ENCODE measurements around the gene NFKB2.

NFKB2 gene

GRCh38 chr10:102395400-102396316, at the start of gene NFKB2:
Gene NFKB2 (plus strand): TSS chr10:102395705. CDS start chr10:102395960, 255 bp downstream.
- peak; percentile 98 for DNase-seq

DNA sequence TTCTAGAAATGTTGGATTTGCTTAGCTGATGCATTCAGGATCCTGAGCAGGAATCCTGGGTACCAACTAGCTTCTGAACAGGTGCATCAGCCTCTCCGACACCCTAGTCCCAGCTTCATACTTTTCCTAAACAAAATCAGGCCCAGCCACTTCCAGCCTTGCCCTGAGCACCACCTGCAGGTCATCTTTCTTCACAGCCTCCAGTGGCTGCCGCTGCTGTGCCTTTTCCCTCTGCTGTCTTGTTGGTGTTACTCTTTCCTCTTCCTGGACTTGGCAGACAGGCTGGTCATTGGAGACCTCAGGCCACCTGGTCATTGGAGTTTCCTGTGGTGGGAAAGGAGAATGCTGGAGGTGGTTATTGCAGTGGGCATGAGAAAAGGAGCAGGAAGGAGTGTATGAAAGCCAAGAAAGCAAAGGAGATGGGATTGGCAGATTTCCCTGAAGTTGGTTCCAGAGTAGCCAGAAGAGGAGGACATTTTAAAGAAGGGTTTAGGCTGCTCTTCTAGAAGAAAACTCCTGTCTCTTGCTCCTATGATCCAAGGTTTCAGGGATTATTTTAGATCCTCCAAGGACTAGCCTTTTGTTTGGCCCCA, 48.2 kb upstream of the NFKB2 start:
- no peak for DNase-seq

DNA sequence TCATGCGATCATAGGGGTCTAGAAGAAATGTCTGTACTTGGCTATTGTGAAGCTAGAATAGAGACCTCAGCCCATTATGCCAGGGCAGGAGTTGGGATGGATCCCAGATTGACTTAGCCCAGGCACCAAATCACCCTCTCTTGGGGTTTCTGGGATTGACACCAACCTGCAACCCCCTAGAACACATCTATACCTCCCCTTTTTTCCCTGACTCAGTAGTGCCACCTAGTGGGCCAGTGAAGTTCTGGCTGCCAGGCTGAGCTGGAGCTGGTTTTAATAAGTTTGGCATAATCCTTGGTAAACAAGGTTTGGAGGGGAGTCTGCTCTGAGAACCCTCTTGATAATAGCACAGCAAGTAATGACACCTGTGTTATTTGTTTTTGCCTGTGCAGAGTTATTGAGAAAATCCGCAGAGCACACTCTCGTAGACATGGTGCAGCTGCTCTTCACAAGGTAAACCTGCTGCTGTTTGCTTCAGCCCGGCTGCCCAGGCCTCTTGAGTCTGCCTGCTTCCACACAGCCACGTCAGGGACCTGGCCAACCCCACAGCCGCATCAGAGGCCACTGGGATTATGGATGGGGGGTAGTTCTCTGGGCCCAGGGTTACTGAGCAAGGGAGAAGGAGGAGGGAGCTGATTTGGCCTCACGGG, 43.3 kb upstream of the NFKB2 start:
- DNase-seq, result peak; percentile 80

DNA sequence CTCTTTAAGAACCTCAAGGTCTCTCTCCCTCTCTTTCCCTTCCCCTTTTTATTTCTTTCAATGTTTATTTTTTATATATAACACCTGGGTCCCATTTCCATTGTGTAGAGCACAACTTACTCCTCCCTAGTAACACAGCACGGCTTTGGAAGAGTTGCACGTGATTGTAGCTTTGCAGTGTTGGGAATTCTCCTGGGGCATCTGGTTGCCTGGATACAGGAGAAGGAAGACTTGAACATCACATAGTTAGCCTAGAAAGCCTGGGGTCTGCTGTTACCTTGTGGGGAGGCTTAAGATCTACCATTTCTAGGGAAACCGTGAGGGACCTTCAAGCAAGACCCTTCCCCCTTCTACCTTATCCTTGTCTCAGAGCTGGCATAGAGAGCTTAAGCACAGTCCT, 41.1 kb upstream of the NFKB2 start:
- no peak for DNase-seq

- no peak for DNase-seq
Measured at GRCh38 chr10:102358712-102359382, 36.7 kb upstream of the NFKB2 start.

GRCh38 chr10:102367441-102367840, 28.1 kb upstream of the NFKB2 start:
- no peak for DNase-seq

GRCh38 chr10:102368077-102368476, 27.4 kb upstream of the NFKB2 start:
- no peak for DNase-seq

DNA sequence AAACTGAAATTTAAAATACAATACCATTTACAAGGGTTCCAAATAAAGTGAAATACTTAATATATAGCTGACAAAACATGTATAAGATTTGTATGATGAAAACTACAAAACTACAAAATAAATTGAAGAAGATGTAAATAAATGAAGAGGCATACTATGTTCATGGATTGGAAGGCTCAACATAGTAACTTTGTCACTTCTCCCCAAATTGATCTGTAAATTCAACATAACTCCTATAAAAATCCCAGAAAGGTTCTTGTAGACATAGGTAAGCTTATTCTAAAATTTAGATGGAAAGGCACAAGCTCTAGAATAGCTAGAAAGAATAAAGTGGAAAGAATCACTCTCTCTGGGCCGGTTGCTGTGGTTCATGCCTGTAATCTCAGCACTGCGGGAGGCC, 24.2 kb upstream of the NFKB2 start:
- no peak for DNase-seq

DNA sequence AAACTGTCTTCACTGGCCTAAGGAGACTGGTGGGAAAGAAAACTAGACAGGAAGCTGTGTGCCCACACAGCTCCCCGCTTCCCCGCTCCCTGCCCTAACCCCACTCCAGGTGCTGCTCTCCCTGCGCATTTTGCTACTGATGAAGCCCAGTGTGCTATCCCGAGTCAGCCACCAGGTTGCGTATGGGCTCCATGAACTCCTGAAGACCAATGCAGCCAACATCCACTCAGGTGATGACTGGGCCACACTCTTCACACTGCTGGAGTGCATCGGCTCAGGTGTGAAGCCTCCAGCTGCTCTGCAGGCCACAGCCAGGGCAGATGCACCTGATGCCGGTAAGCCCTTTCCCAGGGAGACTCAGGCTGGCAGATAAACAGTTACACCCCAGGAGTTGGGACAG, 20.3 kb upstream of the NFKB2 start:
- no peak for DNase-seq

- DNase-seq, result no peak
Measured at GRCh38 chr10:102375867-102376266, 19.6 kb upstream of the NFKB2 start.

DNA sequence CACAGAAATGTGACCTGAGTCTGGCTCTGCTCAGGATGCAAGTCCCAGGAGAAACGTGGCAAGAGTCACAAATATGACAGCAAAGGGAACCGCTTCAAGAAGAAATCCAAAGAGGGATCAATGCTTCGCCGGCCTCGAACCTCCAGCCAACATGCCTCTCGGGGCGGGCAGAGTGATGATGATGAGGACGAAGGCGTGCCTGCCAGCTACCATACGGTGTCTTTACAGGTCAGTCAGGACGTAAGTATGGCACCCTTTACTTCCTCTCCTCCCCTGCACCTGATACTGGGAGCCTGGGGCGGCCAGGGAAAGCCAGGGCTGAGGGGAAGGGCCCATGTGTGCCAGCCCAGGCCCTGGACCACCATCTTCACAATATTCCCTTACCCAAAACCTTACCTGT, 18.6 kb upstream of the NFKB2 start:
- DNase-seq, result no peak

DNA sequence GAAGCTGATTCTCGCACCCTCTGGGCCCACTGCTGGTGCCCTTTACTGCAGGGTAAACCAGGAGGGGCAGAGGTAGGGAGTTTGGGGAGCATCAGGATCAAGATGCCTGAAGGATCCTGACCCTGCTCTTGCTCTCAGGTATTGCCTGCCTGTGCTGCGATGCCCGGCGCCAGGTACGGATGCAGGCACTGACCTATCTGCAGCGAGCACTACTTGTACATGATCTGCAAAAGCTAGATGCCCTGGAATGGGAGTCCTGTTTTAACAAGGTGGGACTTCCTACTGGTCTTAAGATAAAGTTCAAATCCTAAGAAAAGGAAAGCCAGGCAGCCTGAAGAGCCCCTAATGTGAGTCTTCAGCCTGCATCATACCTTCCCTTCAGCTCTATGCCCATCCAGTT, 16.1 kb upstream of the NFKB2 start:
- no peak for DNase-seq

- DNase-seq, result no peak
Measured at GRCh38 chr10:102381983-102382382, 13.5 kb upstream of the NFKB2 start.

- no peak for DNase-seq
Measured at GRCh38 chr10:102382871-102383270, 12.6 kb upstream of the NFKB2 start.

DNA sequence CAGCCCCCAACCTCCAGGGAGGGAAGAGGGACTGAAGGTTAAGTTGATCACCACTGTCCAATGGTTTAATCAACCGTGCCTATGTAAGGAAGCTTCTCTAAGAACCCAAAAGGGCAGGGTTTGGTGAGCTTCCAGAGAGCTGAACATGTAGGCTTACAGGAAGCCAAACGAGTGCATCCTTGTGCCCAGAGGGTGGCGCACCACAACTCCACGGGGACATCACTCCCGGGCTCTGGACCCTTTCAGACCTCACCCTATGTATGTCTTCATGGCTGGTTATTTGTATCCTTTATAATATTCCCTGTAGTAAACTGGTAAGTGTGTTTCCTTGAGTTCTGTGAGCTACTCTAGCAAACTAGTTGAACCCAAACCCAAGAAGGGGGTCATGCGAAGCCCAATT, 11.5 kb upstream of the NFKB2 start:
- no peak for DNase-seq

- peak; percentile 56 for DNase-seq
Measured at GRCh38 chr10:102384606-102385429, 10.7 kb upstream of the NFKB2 start.

DNA sequence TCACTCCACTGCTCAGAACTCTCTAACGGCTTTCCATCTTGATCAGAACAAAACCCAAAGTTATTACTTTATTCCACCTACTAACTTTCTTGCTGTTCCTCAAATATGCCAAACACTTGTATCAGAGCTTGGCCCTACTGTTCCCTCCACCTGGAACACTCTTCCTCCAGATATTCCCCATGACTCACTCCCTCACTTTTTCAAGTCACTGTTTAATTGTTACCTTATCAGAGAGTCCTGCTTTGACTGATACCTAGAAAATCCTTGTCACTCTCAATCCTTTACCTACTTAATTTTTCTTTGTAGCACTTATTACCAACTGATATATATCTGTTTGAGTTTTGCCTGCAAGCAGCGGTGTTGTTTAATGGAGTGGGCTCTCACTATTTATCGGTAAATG, 5.6 kb upstream of the NFKB2 start:
- DNase-seq, result no peak

DNA sequence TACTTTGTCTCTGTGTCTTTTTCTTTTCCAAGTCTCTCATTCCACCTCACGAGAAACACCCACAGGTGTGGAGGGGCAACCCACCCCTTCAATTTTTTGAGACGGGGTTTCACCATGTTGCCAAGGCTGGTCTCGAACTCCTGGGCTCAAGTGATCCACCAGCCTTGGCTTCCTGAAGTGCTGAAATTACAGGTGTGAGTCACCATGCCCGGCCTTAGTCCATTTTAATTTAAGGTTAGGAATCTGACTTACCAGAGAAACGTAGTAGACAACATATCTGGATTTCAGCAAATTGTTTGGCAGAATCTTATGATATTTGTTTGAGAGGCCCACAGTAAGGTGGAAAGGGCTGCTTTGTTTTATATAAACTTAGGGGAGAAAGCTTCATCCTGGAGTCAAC, 3.2 kb upstream of the NFKB2 start:
- no peak for DNase-seq

DNA sequence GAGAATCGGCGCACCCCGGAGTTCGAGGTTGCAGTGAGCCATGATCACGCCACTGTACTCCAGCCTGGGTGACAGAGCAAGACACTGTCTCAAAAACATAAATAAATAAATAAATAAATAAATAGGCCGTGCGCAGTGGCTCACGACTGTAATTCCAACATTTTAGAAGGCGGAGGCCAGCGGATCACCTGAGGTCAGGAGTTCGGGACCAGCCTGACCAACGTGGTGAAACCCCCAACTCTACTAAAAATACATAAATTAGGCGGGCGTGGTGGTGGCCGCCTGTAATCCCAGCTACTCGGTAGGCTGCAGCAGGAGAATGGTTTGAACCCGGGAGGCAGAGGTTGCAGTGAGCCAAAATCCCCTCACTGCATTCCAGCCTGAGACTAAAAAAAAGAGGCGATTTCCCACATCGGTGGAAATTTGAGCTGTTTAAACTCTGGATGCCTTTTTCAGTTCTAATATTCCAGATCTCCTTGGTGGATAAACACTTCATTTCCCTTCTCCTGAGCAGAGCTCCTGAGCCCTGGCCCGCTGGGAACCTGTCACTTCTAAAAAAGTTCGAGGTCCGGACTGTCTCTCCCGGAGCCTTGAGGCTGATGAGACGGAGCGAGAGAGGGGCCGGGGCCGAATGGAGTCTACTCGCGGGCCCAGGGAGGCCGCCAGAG, 2.0 kb upstream of the NFKB2 start:
- DNase-seq, result no peak

GRCh38 chr10:102394079-102394800, 1.3 kb upstream of the NFKB2 start:
- DNase-seq, result peak; percentile 100

DNA sequence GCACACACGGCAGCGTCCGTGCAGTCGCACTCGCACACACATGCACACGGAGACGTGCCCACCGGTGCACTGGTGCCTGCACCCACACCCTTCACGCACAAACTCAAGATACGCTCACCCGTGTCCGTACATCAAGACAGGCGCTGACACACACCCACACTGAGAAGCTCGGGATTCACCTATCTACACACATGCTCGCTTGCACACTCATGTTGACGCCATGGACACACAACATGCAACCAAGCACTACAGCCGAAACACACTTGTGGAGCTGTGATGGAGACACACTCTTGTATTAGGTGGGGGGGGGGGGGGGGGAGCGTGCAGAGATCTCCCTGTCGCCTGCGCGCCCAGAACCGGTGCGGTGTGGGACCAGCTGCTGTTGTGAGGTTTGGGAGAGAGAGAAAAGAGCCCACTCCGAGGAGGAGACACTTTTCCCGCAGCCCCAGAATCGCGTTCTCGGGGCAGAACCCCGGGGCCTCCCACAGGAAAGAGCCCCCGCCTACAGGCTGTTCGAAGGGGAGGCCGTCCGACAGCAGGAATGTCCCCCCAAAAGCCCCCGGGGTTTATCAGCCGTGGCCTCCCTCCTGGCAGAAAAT, 605 bp upstream of the NFKB2 start:
- DNase-seq, result no peak

Measured in suppressor macrophage treated with lipopolysaccharide for 4 hours (primary cell).